HFF-Myc (cell line): ENCODE measurements around the gene UBAP1.
"Not testable (repeated sequence)": the region's sequence is repeated elsewhere in the genome, so short reads cannot be mapped to it uniquely, and the experiment has no call there.

Experiments used
- DNase-seq: peaks from one replicate; pipeline ENCODE4 v3.0.0-alpha.2; 2011; ENCODE audit warnings: low read depth; ENCODE audit errors: extremely low read depth
- H3K4me3 ChIP-seq: replicated peaks from 2 replicates; pipeline ENCODE4 v1.5.1; 2011; ENCODE audit warnings: low read depth, mild to moderate bottlenecking, control low read depth, low read length
- TF ChIP-seq, protein P1 (sequence below): IDR thresholded peaks from 2 replicates; pipeline ENCODE4 v1.5.1; 2012; ENCODE audit warnings: mild to moderate bottlenecking, low read depth, low read length, control low read depth; ENCODE audit errors: missing control alignments

UBAP1 gene

DNA sequence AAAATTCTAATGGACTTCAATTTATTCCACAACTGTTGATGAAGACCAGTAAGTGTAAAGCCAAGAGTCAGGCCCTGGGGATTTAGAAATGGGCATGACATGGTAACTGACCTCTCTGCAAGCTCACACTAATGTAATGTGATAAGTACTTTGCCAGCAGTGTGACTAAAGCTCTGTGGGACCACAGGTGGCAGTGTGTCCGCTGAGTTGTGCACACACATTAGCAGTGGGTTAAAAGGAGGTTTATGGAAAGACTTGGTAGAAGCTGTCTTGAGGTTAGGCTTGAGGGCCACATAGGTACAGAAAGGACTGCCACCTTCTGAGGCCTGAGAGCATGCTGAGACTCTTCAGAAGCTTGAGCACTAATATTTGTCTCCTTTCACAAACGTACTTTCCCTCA lies 67.6 kb downstream of the UBAP1 start:
- H3K4me3 ChIP-seq = no peak overlapping the region
- TF ChIP-seq, protein P1, sequence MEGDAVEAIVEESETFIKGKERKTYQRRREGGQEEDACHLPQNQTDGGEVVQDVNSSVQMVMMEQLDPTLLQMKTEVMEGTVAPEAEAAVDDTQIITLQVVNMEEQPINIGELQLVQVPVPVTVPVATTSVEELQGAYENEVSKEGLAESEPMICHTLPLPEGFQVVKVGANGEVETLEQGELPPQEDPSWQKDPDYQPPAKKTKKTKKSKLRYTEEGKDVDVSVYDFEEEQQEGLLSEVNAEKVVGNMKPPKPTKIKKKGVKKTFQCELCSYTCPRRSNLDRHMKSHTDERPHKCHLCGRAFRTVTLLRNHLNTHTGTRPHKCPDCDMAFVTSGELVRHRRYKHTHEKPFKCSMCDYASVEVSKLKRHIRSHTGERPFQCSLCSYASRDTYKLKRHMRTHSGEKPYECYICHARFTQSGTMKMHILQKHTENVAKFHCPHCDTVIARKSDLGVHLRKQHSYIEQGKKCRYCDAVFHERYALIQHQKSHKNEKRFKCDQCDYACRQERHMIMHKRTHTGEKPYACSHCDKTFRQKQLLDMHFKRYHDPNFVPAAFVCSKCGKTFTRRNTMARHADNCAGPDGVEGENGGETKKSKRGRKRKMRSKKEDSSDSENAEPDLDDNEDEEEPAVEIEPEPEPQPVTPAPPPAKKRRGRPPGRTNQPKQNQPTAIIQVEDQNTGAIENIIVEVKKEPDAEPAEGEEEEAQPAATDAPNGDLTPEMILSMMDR = no peak
- no peak for DNase-seq

DNA sequence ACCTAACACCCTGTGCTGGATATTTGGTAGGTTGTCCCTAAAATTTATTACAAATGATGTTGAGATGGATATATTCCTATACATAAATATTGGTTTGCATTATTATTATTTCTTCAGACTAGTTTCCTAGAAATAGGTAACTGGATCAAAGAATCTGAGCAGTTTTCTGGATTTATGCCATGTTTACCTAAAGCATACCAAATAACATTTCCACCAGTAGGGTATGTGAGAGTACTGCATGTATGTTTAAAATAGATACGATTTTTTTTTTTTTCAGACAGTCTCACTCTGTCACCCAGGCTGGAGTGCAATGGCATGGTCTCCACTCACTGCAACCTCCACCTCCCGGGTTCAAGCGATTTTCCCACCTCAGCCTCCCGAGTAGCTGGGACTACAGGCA lies 68.9 kb downstream of the UBAP1 start:
- not testable (repeated sequence) for DNase-seq

DNA sequence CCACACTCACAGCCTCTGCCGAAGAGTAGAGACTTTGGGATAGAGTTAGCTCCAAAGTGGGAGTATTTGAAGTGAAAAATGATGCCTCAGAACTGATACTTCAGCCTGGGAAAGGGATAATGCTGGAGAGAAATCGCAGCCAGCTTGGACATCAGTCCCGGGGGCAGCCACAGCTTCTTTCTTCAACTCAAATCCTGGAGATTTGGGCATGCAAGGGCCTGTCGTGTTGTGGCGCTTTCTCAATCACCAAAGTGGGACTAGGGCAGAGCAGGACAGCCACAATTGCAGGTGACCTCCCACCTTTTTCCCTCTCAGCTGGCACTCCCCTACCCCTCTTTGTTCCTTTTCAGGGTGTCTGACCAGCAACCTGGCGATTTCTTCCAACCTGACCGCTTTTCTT lies 70.4 kb downstream of the UBAP1 start:
- TF ChIP-seq, protein P1 = no peak
- no peak for DNase-seq
- H3K4me3 ChIP-seq = no peak overlapping the region

More for the DNA sequence above, 68.9 kb downstream of the UBAP1 start:
- H3K4me3 ChIP-seq = not testable (repeated sequence)

DNA sequence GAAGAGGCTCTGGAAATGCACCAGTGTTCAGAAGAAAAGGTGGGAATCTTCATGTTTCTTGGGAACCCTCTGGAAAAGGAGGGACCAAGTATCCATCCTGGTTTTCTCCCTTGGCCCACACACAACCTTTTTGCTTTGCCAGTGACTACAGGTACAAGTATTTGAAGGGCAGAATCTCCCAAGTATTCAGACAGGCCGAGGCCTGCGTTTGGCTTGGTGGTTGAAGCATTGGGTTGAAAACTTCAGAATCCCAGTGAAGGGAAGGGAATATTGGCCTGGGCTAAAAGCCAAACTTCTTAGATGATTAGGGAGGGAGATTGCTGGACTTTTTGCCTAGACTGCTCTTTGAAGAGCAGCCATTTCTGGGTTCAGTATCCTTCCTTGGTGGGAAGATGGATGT lies 71.9 kb downstream of the UBAP1 start:
- H3K4me3 ChIP-seq = no peak overlapping the region
- TF ChIP-seq, protein P1 = no peak
- no peak for DNase-seq

DNA sequence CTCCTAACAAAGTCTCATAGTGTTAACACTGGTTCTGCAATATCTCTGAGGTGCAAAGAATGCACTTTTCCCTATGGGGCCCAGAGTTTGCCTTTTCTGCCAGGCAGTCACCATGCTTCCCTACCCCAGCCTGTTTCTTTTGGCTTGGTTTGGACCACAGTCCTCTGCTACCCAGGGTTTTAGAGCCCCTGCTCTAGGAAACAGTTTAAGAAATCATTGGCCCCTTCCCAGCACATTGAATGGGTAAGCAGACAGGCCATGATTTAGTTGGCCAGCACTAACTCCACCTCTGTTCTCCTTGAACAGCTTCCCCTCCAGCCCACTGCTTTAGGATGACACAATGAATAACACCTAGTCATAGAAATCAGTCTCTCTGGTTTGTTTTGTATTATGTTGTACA lies 73.2 kb downstream of the UBAP1 start:
- H3K4me3 ChIP-seq = no peak overlapping the region
- TF ChIP-seq, protein P1 = no peak
- DNase-seq = no peak

DNA sequence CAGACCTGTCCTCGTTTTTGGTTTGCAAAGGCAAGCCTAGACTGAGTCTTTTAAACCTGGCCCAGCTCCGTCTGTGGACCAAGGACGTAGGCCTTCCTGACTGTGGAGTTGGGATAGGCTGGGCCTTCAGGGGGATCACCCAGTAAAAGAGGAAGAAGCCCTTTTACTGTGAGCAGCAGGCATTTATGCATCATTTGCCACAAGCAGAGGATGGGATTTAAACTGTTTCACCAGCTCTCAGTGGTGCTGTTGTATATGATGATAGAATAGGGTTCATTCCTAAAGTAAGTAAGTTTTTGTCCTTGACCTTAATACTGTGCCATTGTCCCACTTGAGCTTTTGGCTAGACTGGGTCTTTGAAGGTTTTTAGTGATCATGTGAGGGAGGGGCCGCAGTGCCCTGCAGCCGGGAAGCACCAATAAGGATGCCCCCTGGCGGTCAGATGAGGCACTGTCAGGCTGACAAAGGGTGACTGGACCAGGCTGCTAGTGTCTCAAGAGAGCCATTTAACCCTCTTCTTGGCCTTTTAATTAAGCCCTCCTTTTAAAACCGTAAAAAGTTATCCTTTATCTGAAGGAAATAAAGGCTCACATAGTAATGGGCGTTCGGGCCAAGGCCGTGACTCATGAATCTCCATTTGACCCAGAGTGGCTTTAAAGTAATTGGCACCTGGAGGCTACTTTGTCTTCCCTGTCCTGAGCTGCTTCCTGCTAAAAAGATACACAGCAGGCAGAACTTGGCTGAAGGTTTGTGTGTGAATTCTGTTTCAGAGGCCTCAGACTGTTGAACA lies 74.0 kb downstream of the UBAP1 start:
- TF ChIP-seq, protein P1 = peak; percentile 99
- H3K4me3 ChIP-seq = no peak overlapping the region
- no peak for DNase-seq

DNA sequence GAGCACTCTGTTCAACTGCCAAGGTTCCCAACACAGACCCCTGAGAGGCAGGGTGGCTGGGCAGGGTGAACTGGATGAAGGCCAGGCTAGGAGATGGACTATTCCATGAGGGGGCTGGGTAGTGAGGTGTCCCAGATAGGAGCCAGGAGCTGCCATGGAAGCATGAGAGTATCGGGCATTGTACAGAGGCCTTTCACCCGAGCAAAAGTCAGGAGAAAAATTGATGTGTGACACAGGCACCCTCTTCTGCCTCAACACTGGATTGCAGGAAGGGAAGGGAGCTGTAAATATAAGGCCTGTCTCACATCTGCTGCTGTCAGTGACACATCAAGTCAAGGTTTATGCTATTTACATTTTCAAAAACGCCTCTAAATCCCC lies 74.6 kb downstream of the UBAP1 start:
- TF ChIP-seq, protein P1 = no peak
- no peak for DNase-seq

More for the DNA sequence above, 74.6 kb downstream of the UBAP1 start:
- no peak overlapping the region for H3K4me3 ChIP-seq
